Fibroblast of lung (primary cell): Measurements from ENCODE around the gene TPST2. TPM values are rescaled to one million over a fixed set of nuclear protein-coding genes. Genes with fewer than 3 reads are reported as not detected.
"Not testable (repeated sequence)": the region's sequence is repeated elsewhere in the genome, so short reads cannot be mapped to it uniquely, and the experiment has no call there.

Experiments used
- DNase-seq, 2 donors: peaks; one replicate each; pipeline versions ENCODE4 v3.0.0 to v3.0.0-alpha.2; 2010; ENCODE audit warnings: low read depth in 2 of 2
- H2AFZ ChIP-seq: 2 replicates; pipeline ENCODE4 v1.5.1; 2012; ENCODE audit warnings: low read length, control low read depth, inconsistent platforms
- H3K27ac ChIP-seq: 2 replicates; pipeline ENCODE4 v1.5.1; 2011; ENCODE audit warnings: low read length, control low read depth; ENCODE audit not compliant: insufficient read depth
- H3K27me3 ChIP-seq: 2 replicates; pipeline ENCODE4 v1.5.1; 2011; ENCODE audit warnings: mild to moderate bottlenecking, low read length; ENCODE audit not compliant: control insufficient read depth, insufficient read depth
- H3K36me3 ChIP-seq: 2 replicates; pipeline ENCODE4 v1.5.1; 2011; ENCODE audit warnings: low read length; ENCODE audit not compliant: control insufficient read depth, insufficient read depth
- H3K4me1 ChIP-seq: 2 replicates; pipeline ENCODE4 v1.5.1; 2011; ENCODE audit warnings: low read length; ENCODE audit not compliant: control insufficient read depth, insufficient read depth; ENCODE audit errors: extremely low read depth
- H3K4me2 ChIP-seq: 2 replicates; pipeline ENCODE4 v1.5.1; 2011; ENCODE audit warnings: low read length, control low read depth; ENCODE audit not compliant: insufficient read depth; ENCODE audit errors: extremely low read depth
- H3K4me3 ChIP-seq, 4 experiments: fragments of 200-600 bp in 1 of 4; sonication (generic) in 1 of 4; replicated peaks in 1 of 4; 2 replicates each; pipeline ENCODE4 v1.5.1; 2011 to 2016; ENCODE audit warnings: low read length in 4 of 4, low read depth in 3 of 4, mild to moderate bottlenecking in 3 of 4, control low read depth in 2 of 4, inconsistent platforms in 1 of 4, mixed read lengths in 1 of 4; ENCODE audit not compliant: insufficient read depth in 1 of 4; ENCODE audit errors: control extremely low read depth in 1 of 4
- H3K79me2 ChIP-seq: 2 replicates; pipeline ENCODE4 v1.5.1; 2012; ENCODE audit warnings: mild to moderate bottlenecking, low read length, inconsistent platforms; ENCODE audit not compliant: control insufficient read depth, insufficient read depth
- H3K9ac ChIP-seq: 2 replicates; pipeline ENCODE4 v1.5.1; 2011; ENCODE audit warnings: mild to moderate bottlenecking, low read length, control low read depth; ENCODE audit not compliant: insufficient read depth
- H3K9me3 ChIP-seq: 2 replicates; pipeline ENCODE4 v1.5.1; 2012; ENCODE audit warnings: low read depth, low read length; ENCODE audit not compliant: control insufficient read depth, insufficient read depth
- H4K20me1 ChIP-seq: 2 replicates; pipeline ENCODE4 v1.5.1; 2011; ENCODE audit warnings: low read length; ENCODE audit not compliant: control insufficient read depth, insufficient read depth; ENCODE audit errors: extremely low read depth
- CTCF ChIP-seq, 2 donors: IDR thresholded peaks in 1 of 2; conservative IDR thresholded peaks in 1 of 2; 1 replicate in 1 of 2; 2 replicates in 1 of 2; pipeline ENCODE4 v1.5.1; 2011 to 2012; ENCODE audit warnings: low read length in 2 of 2, control low read depth in 1 of 2, inconsistent platforms in 1 of 2, low read depth in 1 of 2, mild to moderate bottlenecking in 1 of 2
- EZH2 ChIP-seq: IDR thresholded peaks from 2 replicates; pipeline ENCODE4 v1.5.1; 2012; ENCODE audit warnings: low read length, control low read depth, mild to moderate bottlenecking; ENCODE audit errors: missing control alignments
- polyA plus RNA-seq, 2 donors: library from polyadenylated mRNA; depleted of rRNA in 1 of 2; stranded (reverse) in 1 of 2; unstranded in 1 of 2; fragments of >200 nt; gene quantifications; 2 replicates each; pipeline ENCODE4 v1.2.1, GENCODE V29; 2011 to 2012; ENCODE audit warnings: missing spikeins in 1 of 2
- total RNA-seq: library from RNA; depleted of rRNA; stranded (reverse); fragments of >200 nt; gene quantifications from 2 replicates; pipeline ENCODE4 v1.2.1, GENCODE V29; 2014

TPST2 gene
- total and polyA plus RNA-seq, 2 donors (not counting 1 experiment from before 2014, with no cell fraction given): 32.5 to 35.0 TPM

GRCh38 chr22:26615830-26616435, 26.0 kb upstream of the TPST2 start:
- Histone ChIP-seq H3K9me3 (no peaks in the 10 kb centered on the region), H3K4me3 (no peak overlapping the region), H3K27ac (no peak overlapping the region), H2AFZ (no peak overlapping the region), H3K4me2 (no peak overlapping the region), H3K79me2 (no peaks in the 10 kb centered on the region), H3K27me3 (no peaks in the 10 kb centered on the region), H3K4me1 (peaks cover 5% of the 10 kb centered on the region), H3K36me3 (no peaks in the 10 kb centered on the region), H4K20me1 (no peaks in the 10 kb centered on the region), H3K9ac (no peak overlapping the region)
- no peak for DNase-seq
- no peak for TF ChIP-seq CTCF (conservative IDR thresholded peaks at IDR 0.05 in 1 of 2, IDR thresholded peaks at IDR 0.05 in 1 of 2; ENCODE audit: low read depth in 1 of 2, low read length in 2 of 2)
- TF ChIP-seq EZH2: no peak

- H3K27ac ChIP-seq: no peak overlapping the region
- DNase-seq: no peak
These were observed 25.2 kb upstream of the TPST2 start for GRCh38 chr22:26615149-26615548.

GRCh38 chr22:26614322-26614721, 24.4 kb upstream of the TPST2 start:
- H2AFZ ChIP-seq: no peak overlapping the region
- no peak for TF ChIP-seq EZH2
- TF ChIP-seq CTCF (conservative IDR thresholded peaks at IDR 0.05 in 1 of 2, IDR thresholded peaks at IDR 0.05 in 1 of 2; ENCODE audit: low read depth in 1 of 2, low read length in 2 of 2): no peak
- no peaks in the 10 kb centered on the region for H3K27me3 ChIP-seq
- no peaks in the 10 kb centered on the region for H3K36me3 ChIP-seq
- no peak overlapping the region for H3K9ac ChIP-seq
- H3K9me3 ChIP-seq: no peaks in the 10 kb centered on the region
- no peak overlapping the region for H3K27ac ChIP-seq
- no peaks in the 10 kb centered on the region for H3K79me2 ChIP-seq
- no peaks in the 10 kb centered on the region for H4K20me1 ChIP-seq
- DNase-seq: no peak
- H3K4me2 ChIP-seq: no peak overlapping the region
- peaks cover 15% of the 10 kb centered on the region for H3K4me1 ChIP-seq
- H3K4me3 ChIP-seq: no peak overlapping the region

More at GRCh38 chr22:26615149-26615548, 25.2 kb upstream of the TPST2 start:
- H2AFZ ChIP-seq: no peak overlapping the region
- H3K4me1 ChIP-seq: peaks cover 12% of the 10 kb centered on the region
- no peaks in the 10 kb centered on the region for H3K27me3 ChIP-seq
- no peaks in the 10 kb centered on the region for H4K20me1 ChIP-seq
- H3K79me2 ChIP-seq: no peaks in the 10 kb centered on the region
- H3K36me3 ChIP-seq: no peaks in the 10 kb centered on the region
- TF ChIP-seq EZH2 (no peak), CTCF (conservative IDR thresholded peaks at IDR 0.05 in 1 of 2, IDR thresholded peaks at IDR 0.05 in 1 of 2; ENCODE audit: low read depth in 1 of 2, low read length in 2 of 2) (no peak)
- H3K9ac ChIP-seq: no peak overlapping the region
- no peak overlapping the region for H3K4me3 ChIP-seq
- no peaks in the 10 kb centered on the region for H3K9me3 ChIP-seq
- no peak overlapping the region for H3K4me2 ChIP-seq

- not testable (repeated sequence) for DNase-seq
These were observed 23.8 kb upstream of the TPST2 start for GRCh38 chr22:26613753-26614152.

More at GRCh38 chr22:26613753-26614152, 23.8 kb upstream of the TPST2 start:
- not testable (repeated sequence) for H3K9ac ChIP-seq, H3K4me2 ChIP-seq, H4K20me1 ChIP-seq, H3K9me3 ChIP-seq, H3K79me2 ChIP-seq, H3K36me3 ChIP-seq, H2AFZ ChIP-seq, H3K4me3 ChIP-seq, H3K27ac ChIP-seq, H3K27me3 ChIP-seq
- peaks cover 15% of the 10 kb centered on the region for H3K4me1 ChIP-seq
